ENCODE results near the gene ERICH6.

ERICH6 gene

GRCh38 chr3:150703756-150704344, at the start of gene ERICH6:
Gene ERICH6, minus strand, starts transcription at chr3:150703920. Its CDS starts 22 bp downstream, at chr3:150703898.
- peak; percentile 90 for DNase-seq (ENCODE audit: low read depth)

GRCh38 chr3:150751781-150752263, 48.1 kb upstream of the ERICH6 start:
- no peak for DNase-seq (ENCODE audit: low read depth)

GRCh38 chr3:150749255-150749654, 45.5 kb upstream of the ERICH6 start:
- no peak for DNase-seq (ENCODE audit: low read depth)

- DNase-seq (ENCODE audit: low read depth) = no peak
Observed at GRCh38 chr3:150748684-150749047, 44.9 kb upstream of the ERICH6 start.

- DNase-seq (ENCODE audit: low read depth) = no peak
Observed at GRCh38 chr3:150747886-150748683, 44.4 kb upstream of the ERICH6 start.

- DNase-seq (ENCODE audit: low read depth) = no peak
Observed at GRCh38 chr3:150746791-150747590, 43.3 kb upstream of the ERICH6 start.

- no peak for DNase-seq (ENCODE audit: low read depth)
Observed at GRCh38 chr3:150745832-150746231, 42.1 kb upstream of the ERICH6 start.

GRCh38 chr3:150744919-150745211, 41.1 kb upstream of the ERICH6 start:
- DNase-seq (ENCODE audit: low read depth) = no peak

- DNase-seq (ENCODE audit: low read depth) = no peak
Observed at GRCh38 chr3:150744041-150744918, 40.6 kb upstream of the ERICH6 start.

- DNase-seq (ENCODE audit: low read depth) = no peak
Observed at GRCh38 chr3:150743508-150743907, 39.8 kb upstream of the ERICH6 start.

- DNase-seq (ENCODE audit: low read depth) = no peak
Observed at GRCh38 chr3:150742679-150743078, 39.0 kb upstream of the ERICH6 start.

- DNase-seq (ENCODE audit: low read depth) = no peak
Observed at GRCh38 chr3:150742141-150742523, 38.4 kb upstream of the ERICH6 start.

- DNase-seq (ENCODE audit: low read depth) = no peak
Observed at GRCh38 chr3:150741497-150742140, 37.9 kb upstream of the ERICH6 start.

GRCh38 chr3:150740733-150741496, 37.2 kb upstream of the ERICH6 start:
- no peak for DNase-seq (ENCODE audit: low read depth)

GRCh38 chr3:150739877-150740645, 36.3 kb upstream of the ERICH6 start:
- no peak for DNase-seq (ENCODE audit: low read depth)

GRCh38 chr3:150739200-150739863, 35.6 kb upstream of the ERICH6 start:
- no peak for DNase-seq (ENCODE audit: low read depth)

GRCh38 chr3:150738688-150739087, 35.0 kb upstream of the ERICH6 start:
- DNase-seq (ENCODE audit: low read depth) = no peak

GRCh38 chr3:150737874-150738679, 34.4 kb upstream of the ERICH6 start:
- peak; percentile 74 for DNase-seq (ENCODE audit: low read depth)

Data from fibroblast of gingiva (primary cell).